NCI-H748 (cell line): Measurements from ENCODE around the gene EFNA5.
A peak's percentile ranks its signal among the peaks of the same experiment; 100 is the strongest.

Source experiments
- DNase-seq: peaks from one replicate; lab custom pipeline; 2025; ENCODE audit not compliant: unreplicated experiment; lab: John Stamatoyannopoulos, UW

The EFNA5 gene

DNA sequence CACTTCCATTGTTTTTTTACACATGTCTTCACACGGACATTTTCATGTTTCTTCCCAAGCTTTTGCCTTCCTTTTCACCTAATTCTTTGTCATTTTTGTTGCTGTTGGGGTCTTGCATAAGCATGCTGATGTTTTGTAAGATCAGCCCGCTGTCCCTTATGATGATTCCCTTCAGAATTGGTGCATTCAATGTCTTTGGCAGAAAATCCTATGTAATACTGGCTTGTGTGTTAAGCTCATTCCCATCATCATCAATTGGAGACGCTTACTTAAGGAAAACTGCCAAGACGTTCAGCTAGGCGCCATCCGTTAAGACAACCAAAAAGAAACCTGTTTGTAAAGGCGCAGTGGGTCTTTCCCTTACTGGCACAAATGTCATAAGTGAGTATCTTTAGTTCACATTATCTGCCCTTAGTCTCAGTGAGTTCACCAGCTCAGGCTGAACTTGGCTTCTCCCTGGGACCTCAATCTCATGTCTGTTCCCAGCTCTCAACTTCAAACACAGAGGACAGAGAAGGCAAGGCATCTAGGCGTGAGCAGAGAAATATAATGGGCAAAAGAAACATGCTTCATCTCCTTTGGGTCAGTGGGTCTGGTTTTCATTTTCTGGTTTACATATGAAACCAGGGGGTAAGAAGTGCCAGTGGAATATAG lies 97.9 kb downstream of the EFNA5 start:
- DNase-seq = no peak

DNA sequence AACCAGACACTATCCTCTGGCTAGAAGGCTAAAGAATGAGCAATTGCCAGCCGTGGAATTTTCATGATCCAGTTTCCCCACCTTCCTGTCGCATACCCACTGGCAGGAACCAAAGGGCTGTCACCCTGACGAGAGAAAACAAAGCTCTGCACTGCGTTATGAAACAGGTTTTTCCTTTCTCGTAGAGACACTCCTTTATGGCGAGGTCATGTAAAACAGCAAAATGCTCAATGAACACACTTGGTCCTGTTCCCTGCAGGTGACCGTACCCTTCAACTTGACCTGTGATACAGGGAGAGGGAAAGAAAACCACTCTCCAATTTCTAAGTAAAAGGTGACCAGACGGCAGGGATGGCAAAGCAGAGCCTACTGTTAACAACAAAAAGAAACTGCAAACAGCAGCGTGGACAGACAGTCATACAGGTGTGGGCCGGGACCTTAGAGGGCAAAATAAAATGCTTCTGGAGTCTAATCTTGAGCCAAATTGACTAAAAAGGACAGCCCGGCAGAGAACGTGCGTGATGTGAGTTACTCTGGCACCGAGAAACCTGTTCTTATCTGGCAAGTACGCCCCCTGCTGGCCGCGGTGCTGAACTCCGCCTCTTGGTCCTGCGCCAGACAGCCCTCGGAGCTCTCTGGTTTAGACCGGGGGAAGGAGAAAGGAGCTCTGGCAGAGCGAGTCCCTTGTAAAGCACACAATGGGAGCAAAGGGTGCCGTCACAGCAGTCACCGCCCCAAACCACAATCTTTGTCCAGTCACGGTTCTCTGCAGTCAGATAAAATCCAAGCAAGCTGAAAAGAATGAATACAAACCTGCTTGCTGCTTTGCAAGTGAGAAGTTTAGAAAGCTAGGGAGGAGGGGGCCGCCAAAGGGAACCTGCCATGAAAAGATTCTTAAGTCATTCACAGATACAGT lies 98.9 kb downstream of the EFNA5 start:
- DNase-seq = peak; percentile 95

DNA sequence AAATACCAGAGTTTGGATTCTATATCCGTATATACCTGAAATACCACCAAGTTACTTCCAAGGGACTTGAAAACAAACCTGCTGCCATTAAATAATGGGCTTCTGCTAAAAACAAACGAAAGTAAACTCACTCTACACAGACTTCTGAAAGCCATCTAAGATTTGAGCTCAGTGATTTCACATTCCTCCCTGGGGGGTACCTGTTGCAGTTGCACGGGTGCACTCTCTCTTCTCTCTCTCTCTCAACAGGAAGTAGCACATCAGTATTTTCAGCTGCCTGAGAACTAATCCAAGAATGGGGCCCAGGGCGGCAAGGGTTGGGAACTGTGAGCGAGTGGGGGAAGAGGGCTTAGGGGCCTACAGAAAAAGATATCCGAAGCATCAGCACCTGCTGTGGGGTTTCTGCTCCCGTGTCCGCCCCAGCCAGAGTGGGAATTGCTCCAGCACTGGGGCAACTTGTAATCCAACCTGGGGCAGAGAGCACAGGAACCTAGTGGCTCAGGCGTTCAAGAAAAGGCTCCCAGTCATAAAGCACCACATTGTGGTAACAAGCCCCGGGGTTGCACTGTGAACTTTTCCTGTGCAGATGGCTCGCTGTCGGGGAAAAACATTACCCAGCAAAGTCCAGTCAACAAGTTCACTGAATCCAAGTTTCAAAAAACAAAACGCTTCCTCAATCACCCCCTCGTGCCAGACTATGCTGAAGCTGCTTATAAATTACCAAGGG lies 99.8 kb downstream of the EFNA5 start:
- peak; percentile 61 for DNase-seq

- DNase-seq = peak; percentile 92
These were observed 100.6 kb downstream of the EFNA5 start for GRCh38 chr5:107570181-107570580.

- DNase-seq = peak; percentile 89
These were observed 102.7 kb downstream of the EFNA5 start for GRCh38 chr5:107567901-107568671.

DNA sequence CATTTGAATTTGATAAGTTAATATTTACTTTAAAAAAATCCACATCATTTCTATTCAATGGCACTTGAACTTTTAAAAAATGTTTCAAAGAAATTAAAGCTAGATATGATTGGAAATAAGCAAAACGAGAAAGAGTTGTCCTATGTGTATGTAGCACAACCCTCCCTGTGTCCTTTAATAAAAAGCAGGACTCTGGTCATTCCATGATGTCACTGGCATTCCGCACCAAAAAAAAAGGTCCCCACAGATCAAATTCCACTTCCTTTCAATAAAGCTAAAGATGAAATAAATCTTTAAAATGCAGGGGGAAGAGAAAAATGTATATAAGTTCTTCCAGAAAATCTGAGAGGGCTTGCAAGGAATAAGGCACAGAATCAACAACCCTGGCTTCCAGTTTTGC lies 103.8 kb downstream of the EFNA5 start:
- no peak for DNase-seq

- DNase-seq = peak; percentile 29
These were observed 104.7 kb downstream of the EFNA5 start for GRCh38 chr5:107565791-107566767.

DNA sequence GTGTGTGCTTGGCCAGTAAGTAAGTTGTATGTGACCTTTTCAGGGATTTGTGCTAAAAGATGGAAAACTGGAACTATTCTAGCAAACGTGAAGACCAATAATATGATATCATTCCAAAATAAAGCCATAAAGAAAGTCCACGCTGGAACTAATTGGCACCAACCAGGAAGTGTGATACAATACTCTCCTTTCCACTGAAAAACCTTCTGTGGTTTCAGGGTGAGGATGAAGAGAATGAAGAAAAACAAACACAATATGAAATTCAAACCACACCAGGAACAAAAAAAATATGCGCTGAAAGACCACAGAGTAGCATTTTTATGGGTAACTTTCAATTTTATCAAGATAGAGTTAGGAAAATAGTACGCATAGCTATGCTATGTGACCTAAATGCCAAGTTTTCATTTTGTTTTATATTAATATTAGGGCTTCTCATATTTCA lies 105.8 kb downstream of the EFNA5 start:
- DNase-seq = no peak

DNA sequence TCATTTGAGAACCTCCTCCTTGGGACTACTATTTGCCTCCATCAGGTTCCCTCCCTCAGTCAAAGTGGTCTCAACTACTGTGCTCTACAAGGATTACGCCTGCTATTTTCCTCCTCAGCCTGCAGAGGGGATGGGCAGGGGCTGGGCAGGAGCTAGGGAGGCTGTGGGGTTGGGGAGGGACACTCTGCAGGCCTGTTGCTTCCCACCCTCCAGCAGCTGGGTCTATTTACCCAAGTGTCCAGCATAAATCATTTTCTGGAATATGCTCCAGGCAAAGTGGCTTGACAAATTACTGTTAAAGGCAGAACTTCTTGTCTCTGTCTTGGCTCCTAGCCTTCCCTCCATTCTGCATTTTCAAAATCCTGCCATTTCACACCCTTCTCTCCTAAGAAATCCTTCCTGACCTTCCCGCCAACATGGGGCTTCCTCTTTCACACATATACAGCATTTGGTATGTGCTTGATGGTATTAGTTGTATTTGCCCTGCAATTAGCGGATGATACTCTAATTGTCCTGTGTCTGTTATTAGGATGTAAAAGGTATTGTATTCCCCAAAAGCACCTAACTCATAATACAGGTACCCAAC lies 106.7 kb downstream of the EFNA5 start:
- DNase-seq = peak; percentile 84

GRCh38 chr5:107560377-107560776 lies 110.4 kb downstream of the EFNA5 start:
- no peak for DNase-seq

- no peak for DNase-seq
These were observed 111.8 kb downstream of the EFNA5 start for GRCh38 chr5:107558823-107559375.

GRCh38 chr5:107557051-107557658 lies 113.6 kb downstream of the EFNA5 start:
- peak; percentile 55 for DNase-seq

- DNase-seq = no peak
These were observed 114.2 kb downstream of the EFNA5 start for GRCh38 chr5:107556575-107556974.

DNA sequence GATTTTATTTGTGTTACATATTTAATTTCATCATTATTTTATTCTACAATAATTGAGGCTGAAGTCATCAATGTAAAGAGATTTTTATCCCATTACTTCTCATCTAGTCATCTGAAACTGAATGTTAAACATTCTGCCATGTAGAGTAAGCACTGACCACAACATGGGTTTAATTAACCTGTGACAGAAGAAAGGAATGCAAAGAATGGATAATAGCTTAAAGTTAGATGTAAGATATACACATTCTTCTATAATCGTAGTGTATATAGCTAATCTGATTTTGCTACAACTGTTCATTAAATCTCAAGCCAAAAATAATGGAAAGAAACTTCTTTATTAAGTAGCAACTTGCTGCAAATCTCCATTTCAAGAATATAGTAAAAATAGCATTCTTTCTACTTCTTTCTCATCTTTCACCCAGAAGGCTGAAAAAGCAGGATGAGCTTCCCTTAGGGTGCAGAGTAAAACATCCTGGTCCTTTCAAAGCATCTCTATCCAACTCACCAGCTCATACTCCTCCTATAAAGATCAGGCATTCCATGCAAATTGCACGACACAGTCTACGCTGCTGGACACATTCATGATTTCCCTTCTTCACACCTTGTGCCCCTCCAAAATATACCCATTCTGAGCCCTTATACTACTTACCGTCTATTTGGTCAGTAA lies 115.2 kb downstream of the EFNA5 start:
- DNase-seq = no peak

DNA sequence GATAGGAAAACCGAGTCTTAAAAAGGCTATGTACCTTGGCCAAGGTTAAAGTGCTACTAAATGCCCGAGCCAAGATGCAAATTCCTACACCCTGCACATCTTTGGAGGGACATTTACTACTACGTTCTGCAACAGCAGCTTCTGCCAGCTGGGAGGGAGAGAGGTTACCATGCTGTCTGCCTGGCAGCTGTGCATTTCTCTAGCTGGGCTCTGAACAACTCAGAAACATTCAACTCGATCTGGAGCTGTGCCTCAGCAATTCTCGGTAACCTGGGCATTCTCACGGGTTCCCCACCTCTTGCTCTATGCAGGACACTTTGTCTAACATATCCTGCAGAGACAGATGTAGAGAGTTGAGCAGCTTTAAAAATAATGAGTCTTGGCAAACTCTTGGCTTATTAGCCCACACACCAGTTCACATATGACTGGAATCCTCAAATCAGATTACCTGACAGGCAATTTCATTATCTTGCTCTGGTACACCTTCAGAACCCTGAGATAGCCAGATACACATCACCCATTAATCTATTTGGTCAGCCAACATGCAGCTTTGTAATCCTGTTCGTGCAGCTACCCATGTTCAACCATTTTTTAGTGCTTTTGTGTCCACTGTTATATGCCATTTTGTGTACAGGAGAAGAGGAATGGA lies 115.8 kb downstream of the EFNA5 start:
- DNase-seq = no peak

- DNase-seq = peak; percentile 25
These were observed 117.6 kb downstream of the EFNA5 start for GRCh38 chr5:107553117-107553555.

DNA sequence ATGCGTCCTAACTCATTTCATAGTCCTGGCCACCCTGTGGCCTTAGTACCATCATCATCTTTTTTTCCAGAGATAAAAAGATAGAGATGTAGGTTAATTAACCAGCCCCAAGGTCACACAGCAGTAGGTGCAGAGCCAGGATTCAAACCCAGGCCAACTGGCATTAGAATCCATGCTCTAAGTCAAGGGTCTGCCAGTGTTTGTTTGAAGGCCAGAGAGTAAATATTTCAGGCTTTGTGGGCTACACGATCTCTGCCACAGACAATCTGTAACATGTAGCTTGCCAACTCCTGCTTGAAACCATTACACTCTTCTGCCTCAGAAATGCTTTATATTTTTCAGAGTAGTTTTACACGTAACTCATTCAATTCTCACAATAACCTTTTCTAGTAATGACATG lies 119.6 kb downstream of the EFNA5 start:
- no peak for DNase-seq
